Prostate gland (tissue), 2 donors: ENCODE data around the gene CHP2. TPM values are rescaled to one million over a fixed set of nuclear protein-coding genes. Genes with fewer than 3 reads are reported as not detected.

Source experiments
- DNase-seq: peaks from one replicate; pipeline ENCODE4 v3.0.0-alpha.2; 2019; ENCODE audit warnings: low spot score
- H3K27ac ChIP-seq, 2 donors: fragments of 200-600 bp; sonication (generic); 2 replicates each; pipeline ENCODE4 v1.5.1; 2017 to 2019
- H3K27me3 ChIP-seq: fragments of 200-600 bp; sonication (generic); replicated peaks from 2 replicates; pipeline ENCODE4 v1.5.1; 2019; ENCODE audit not compliant: insufficient read depth
- H3K36me3 ChIP-seq, 2 donors: fragments of 200-600 bp; sonication (generic); 1 replicate in 1 of 2; 2 replicates in 1 of 2; pipeline versions ENCODE4 v1.5.1 to v1.8.1; 2017 to 2019
- H3K4me1 ChIP-seq: fragments of 200-600 bp; sonication (generic); replicated peaks from 2 replicates; pipeline ENCODE4 v1.5.1; 2019
- H3K4me3 ChIP-seq, 2 donors: fragments of 200-600 bp; sonication (generic); 2 replicates each; pipeline ENCODE4 v1.5.1; 2017 to 2019
- H3K9me3 ChIP-seq: fragments of 200-600 bp; sonication (generic); 2 replicates; pipeline ENCODE4 v1.5.1; 2017
- CTCF ChIP-seq, 4 experiments: fragments of 200-600 bp in 2 of 4; fragments of 450-650 bp in 2 of 4; sonication (generic) in 2 of 4; IDR thresholded peaks; 1 replicate in 3 of 4; 2 replicates in 1 of 4; pipeline ENCODE4 v1.5.1; 2016 to 2019; ENCODE audit warnings: antibody characterized with exemption in 4 of 4, mild to moderate bottlenecking in 2 of 4, moderate library complexity in 2 of 4
- POLR2A ChIP-seq: fragments of 450-650 bp; IDR thresholded peaks from one replicate; pipeline ENCODE4 v1.6.1; 2016; ENCODE audit warnings: antibody characterized with exemption, mild to moderate bottlenecking
- POLR2AphosphoS5 ChIP-seq: sonication (generic); formaldehyde crosslinking; IDR thresholded peaks from one replicate; pipeline ENCODE4 v1.6.1; 2017; ENCODE audit warnings: antibody characterized with exemption
- WGBS: methylation state at CpG from one replicate; pipeline ENCODE4 v1.1.5; 2018; 5-methylcytosine and 5-hydroxymethylcytosine counted together
- intact Hi-C: fragments of 100-400 bp; cut with DNase I; formaldehyde crosslinking; loops from one replicate; pipeline ENCODE4 v1.14.2; 2022
- total RNA-seq, 2 donors: library from RNA; depleted of rRNA; stranded (reverse); fragments of >200 nt; gene quantifications; one replicate each; pipeline ENCODE4 v1.1.0, GENCODE V29; 2016

The CHP2 gene
- total RNA-seq, 2 donors from 2014 or later, result 1.9 to 3.7 TPM

DNA sequence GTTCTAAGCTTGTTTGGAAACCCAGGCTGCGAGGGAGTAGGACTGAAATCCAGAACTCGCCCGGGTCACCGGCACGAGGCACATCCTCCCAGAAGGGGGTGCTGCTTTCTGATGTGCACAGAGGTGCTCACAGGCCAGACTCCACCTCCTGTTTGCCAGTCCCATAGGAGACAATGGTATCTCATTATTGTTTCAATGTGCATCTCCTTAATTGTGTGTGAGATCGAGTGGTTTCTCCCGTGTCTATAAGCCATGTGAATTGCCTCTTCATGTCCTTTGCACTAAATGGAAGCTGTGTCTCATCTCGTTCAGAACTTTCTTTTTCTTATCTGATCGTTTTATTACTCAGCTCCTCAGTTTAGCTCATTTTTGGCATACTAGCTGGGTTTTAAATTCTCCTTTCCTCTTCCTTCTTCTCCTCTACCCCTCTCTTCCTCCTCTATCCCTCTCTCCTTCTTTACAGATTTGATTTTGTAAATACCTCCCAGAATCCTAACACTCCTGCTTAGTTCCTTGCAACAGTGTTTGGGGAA is 48.8 kb downstream of the CHP2 start:
- H3K27me3 ChIP-seq, result no peaks in the 10 kb centered on the region
- H3K4me1 ChIP-seq, result no peaks in the 10 kb centered on the region
- intact Hi-C loops, result loop anchor here (2.0 to 5.0 kb wide), 3 partner anchors 207 to 699 kb away; no protein-coding TSS in a partner anchor
- no peak overlapping the region for H3K4me3 ChIP-seq
- no peak overlapping the region for H3K27ac ChIP-seq
- TF ChIP-seq POLR2A, result no peak
- TF ChIP-seq CTCF (IDR thresholded peaks at IDR 0.05), result peak in 3 of 4 experiments; percentile 26 to 59 (median 45)
- no peaks in the 10 kb centered on the region for H3K9me3 ChIP-seq
- peak; percentile 46 for DNase-seq
- 2% methylated on average over 9 of the region's 9 CpGs for WGBS
- H3K36me3 ChIP-seq, result no peaks in the 10 kb centered on the region

- no peaks in the 10 kb centered on the region for H3K4me1 ChIP-seq
- no peak for DNase-seq
- H3K4me3 ChIP-seq, result no peak overlapping the region
- intact Hi-C loops, result no loop called here
- no peak for TF ChIP-seq CTCF (IDR thresholded peaks at IDR 0.05)
- no peak for TF ChIP-seq POLR2AphosphoS5
- no peak overlapping the region for H3K27ac ChIP-seq
- H3K27me3 ChIP-seq, result no peaks in the 10 kb centered on the region
- WGBS, result 59% methylated on average over 1 of the region's 1 CpG
- H3K36me3 ChIP-seq, result no peaks in the 10 kb centered on the region
- no peaks in the 10 kb centered on the region for H3K9me3 ChIP-seq
These were observed 52.2 kb downstream of the CHP2 start for GRCh38 chr16:23807028-23807427.

Other genes with a start within 250 kb of the CHP2 start
- gene GGA2, start 244.5 kb upstream of the CHP2 start, total RNA-seq, result 100 to 1,000 TPM in 1 of 2 donors, 10 to 100 TPM in 1; 75.7 to 105 TPM
- gene EARS2, start 197.7 kb upstream of the CHP2 start, total RNA-seq, result 10 to 100 TPM; 40.3 to 60.2 TPM
- gene UBFD1, start 197.3 kb upstream of the CHP2 start, total RNA-seq, result 100 to 1,000 TPM in 1 of 2 donors, 10 to 100 TPM in 1; 92.2 to 218 TPM
- gene NDUFAB1, start 158.7 kb upstream of the CHP2 start, total RNA-seq, result 100 to 1,000 TPM in 1 of 2 donors, 10 to 100 TPM in 1; 82.3 to 129 TPM
- 10 to 100 TPM; 10.8 to 15.6 TPM for gene PALB2, start 113.7 kb upstream of the CHP2 start, total RNA-seq
- 10 to 100 TPM; 38.8 to 63.6 TPM for gene DCTN5, start 113.6 kb upstream of the CHP2 start, total RNA-seq
- 1 to 10 TPM; 2.6 to 8.7 TPM for gene PLK1, start 76.1 kb upstream of the CHP2 start, total RNA-seq
- 1 to 10 TPM; 2.9 to 6.0 TPM for gene ERN2, start 41.8 kb upstream of the CHP2 start, total RNA-seq
- gene PRKCB, start 81.0 kb downstream of the CHP2 start, total RNA-seq, result 10 to 100 TPM in 1 of 2 donors, 1 to 10 TPM in 1; 2.9 to 28.6 TPM